Kidney (tissue), 14 donors: ENCODE data around the gene ATG16L2. TPM values are rescaled to one million over a fixed set of nuclear protein-coding genes. Genes with fewer than 3 reads are reported as not detected.

Experiments used
- DNase-seq, 5 donors: peaks; one replicate each; pipeline ENCODE4 v3.0.0-alpha.2; 2013 to 2020
- FAIRE-seq: peaks from 2 replicates; lab custom pipeline; 2012; peaks lifted over from hg19 to GRCh38; lab: Jason Lieb, UNC
- H3K27ac ChIP-seq, 2 donors: one replicate each; pipeline ENCODE4 v1.7.0; 2013; ENCODE audit warnings: low read depth in 2 of 2, low read length in 2 of 2, inconsistent platforms in 1 of 2
- H3K27me3 ChIP-seq: one replicate; pipeline ENCODE4 v1.7.1; 2013; ENCODE audit warnings: low read length, inconsistent platforms; ENCODE audit not compliant: control insufficient read depth, insufficient read depth
- H3K36me3 ChIP-seq, 3 donors: one replicate each; pipeline versions ENCODE4 v1.7.0 to v1.7.1; 2013; ENCODE audit warnings: low read length in 3 of 3, control low read depth in 1 of 3, inconsistent platforms in 1 of 3; ENCODE audit not compliant: insufficient read depth in 3 of 3, control insufficient read depth in 2 of 3
- H3K4me1 ChIP-seq, 3 donors: one replicate each; pipeline versions ENCODE4 v1.7.0 to v1.7.1; 2013; ENCODE audit warnings: low read length in 3 of 3, inconsistent platforms in 1 of 3, low read depth in 1 of 3; ENCODE audit not compliant: control insufficient read depth in 2 of 3, insufficient read depth in 2 of 3
- H3K4me3 ChIP-seq, 3 donors: one replicate each; pipeline versions ENCODE4 v1.7.0 to v1.8.1; 2013; ENCODE audit warnings: low read length in 3 of 3, control low read depth in 1 of 3, inconsistent platforms in 1 of 3
- H3K9ac ChIP-seq, 3 donors: one replicate each; pipeline versions ENCODE4 v1.7.0 to v1.7.1; 2013; ENCODE audit warnings: low read length in 3 of 3, control low read depth in 1 of 3, inconsistent platforms in 1 of 3
- H3K9me3 ChIP-seq, 3 donors: one replicate each; pipeline versions ENCODE4 v1.7.0 to v1.7.1; 2013; ENCODE audit warnings: low read length in 3 of 3, control low read depth in 1 of 3, inconsistent platforms in 1 of 3; ENCODE audit not compliant: control insufficient read depth in 2 of 3, insufficient read depth in 1 of 3
- CTCF ChIP-seq: IDR thresholded peaks from 3 replicates; pipeline ENCODE4 v1.5.1; 2012; ENCODE audit warnings: mild to moderate bottlenecking, moderate library complexity, borderline replicate concordance; ENCODE audit not compliant: insufficient read depth; ENCODE audit errors: extremely low read depth
- intact Hi-C: fragments of 100-400 bp; cut with DNase I; formaldehyde crosslinking; loops from one replicate; pipeline ENCODE4 v1.11.1; 2022
- polyA plus RNA-seq: library from polyadenylated mRNA; stranded (reverse); fragments of 350-450 nt; fragmentation: Illumina TruSeq; extraction: RNeasy Lipid Tissue Mini Kit (QIAGEN cat#74804); gene quantifications from one replicate; pipeline ENCODE4 v1.2.3, GENCODE V29; 2014; ENCODE audit warnings: low read depth, low replicate concordance; ENCODE audit not compliant: insufficient read depth
- total RNA-seq: library from RNA; stranded (reverse); fragmentation: NEBNext Ultra II Directional; extraction: Animal tissue kit (Norgen Biotek cat#: 25700); gene quantifications from one replicate; pipeline ENCODE4 v1.2.1, GENCODE V29; 2021
- donor health status: control.
- donor health status: control.
- donor health status: control.
- donor health status: control.
- donor health status: control.
- donor health status: DM: yes; HTN: yes; CAD: no.
- donor health status: Normal renal cell carcinoma (clear cell type).

Gene ATG16L2
- total and polyA plus RNA-seq, 2 donors from 2014 or later, result 16.1 to 38.6 TPM

- Histone ChIP-seq H3K4me3 (no peak overlapping the region), H3K9me3 (no peaks in the 10 kb centered on the region), H3K27me3 (no peaks in the 10 kb centered on the region), H3K27ac (no peak overlapping the region), H3K4me1 (peaks cover 0 to 18% (median 9%) of the 10 kb centered on the region in 3 donors), H3K9ac (no peak overlapping the region), H3K36me3 (peaks cover 2 to 7% (median 6%) of the 10 kb centered on the region in 3 donors)
- FAIRE-seq, result no peak
- DNase-seq, result no peak
- no peak for TF ChIP-seq CTCF
- intact Hi-C loops, result no loop called here
Observed at GRCh38 chr11:72816404-72816990, 2.3 kb downstream of the ATG16L2 start.

DNA sequence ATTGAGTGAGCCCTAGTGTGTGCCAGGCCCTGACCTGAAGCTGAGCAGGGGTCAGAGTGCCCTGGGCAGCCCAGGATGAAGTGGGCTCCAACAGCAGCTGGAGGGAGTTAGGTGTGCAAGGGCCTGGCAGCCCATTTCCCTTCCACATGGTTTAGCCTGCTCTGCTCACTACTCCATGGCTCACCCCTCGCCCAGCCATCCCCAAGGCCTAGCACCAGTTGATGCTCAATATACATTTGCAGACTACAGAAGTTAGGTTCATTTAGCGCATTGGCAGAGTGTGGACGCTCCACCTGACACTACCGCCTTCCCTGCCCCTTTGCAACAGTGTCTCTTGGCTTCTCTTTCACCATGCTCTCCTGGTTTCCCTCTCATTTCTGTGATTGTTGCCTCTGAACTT lies 3.8 kb downstream of the ATG16L2 start:
- H3K27me3 ChIP-seq, result no peaks in the 10 kb centered on the region
- FAIRE-seq (no peak), DNase-seq (no peak)
- no peak overlapping the region for H3K27ac ChIP-seq
- no peaks in the 10 kb centered on the region for H3K9me3 ChIP-seq
- TF ChIP-seq CTCF, result no peak
- H3K4me3 ChIP-seq, result no peak overlapping the region
- no peak overlapping the region for H3K9ac ChIP-seq
- H3K36me3 ChIP-seq, result peaks cover 2 to 7% (median 6%) of the 10 kb centered on the region in 3 donors
- intact Hi-C loops, result no loop called here
- H3K4me1 ChIP-seq, result peaks cover 0 to 19% (median 3%) of the 10 kb centered on the region in 3 donors

DNA sequence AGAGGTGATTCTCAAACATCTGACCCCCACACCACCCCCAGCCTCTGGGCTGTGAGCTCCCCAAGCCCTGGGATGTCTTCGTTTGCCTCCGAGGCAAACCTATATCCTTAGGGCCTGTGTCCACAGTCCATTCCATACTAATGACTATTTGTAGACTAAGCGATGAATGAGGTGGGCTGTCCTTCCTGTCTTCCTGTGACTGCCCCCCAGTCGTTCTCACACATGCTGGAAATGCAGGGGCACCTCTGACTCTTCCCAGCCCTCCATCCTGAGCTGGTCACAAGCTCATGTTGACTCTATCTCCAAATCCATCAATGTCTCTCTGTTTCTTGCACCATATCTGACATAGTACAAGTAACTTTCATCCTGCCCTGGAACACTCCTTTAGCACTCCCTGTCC lies 4.8 kb downstream of the ATG16L2 start:
- Histone ChIP-seq H3K9ac (no peak overlapping the region), H3K27ac (no peak overlapping the region), H3K4me1 (peaks cover 0 to 15% (median 0%) of the 10 kb centered on the region in 3 donors), H3K9me3 (no peaks in the 10 kb centered on the region), H3K27me3 (no peaks in the 10 kb centered on the region), H3K36me3 (peaks cover 2 to 7% (median 6%) of the 10 kb centered on the region in 3 donors), H3K4me3 (no peak overlapping the region)
- TF ChIP-seq CTCF, result no peak
- intact Hi-C loops, result no loop called here
- DNase-seq, result no peak
- FAIRE-seq, result no peak
